ENCODE data around the gene ANKHD1. TPM values are rescaled to one million over a fixed set of nuclear protein-coding genes. Genes with fewer than 3 reads are reported as not detected.

The ANKHD1 gene
- total RNA-seq, 2 donors from 2014 or later = 69.7 to 112 TPM

GRCh38 chr5:140557136-140557805, 155.6 kb downstream of the ANKHD1 start, which contains the start of gene SRA1:
Gene SRA1, minus strand, starts transcription at chr5:140557473. Its CDS starts 21 bp downstream, at chr5:140557452.
- intact Hi-C loops (cut with DNase I) = loop anchor here (5.0 kb wide), 1 partner anchor 155 kb away; the partner anchor contains the start of gene ANKHD1
- H3K4me3 ChIP-seq = peak within 1 kb of the TSS; percentile 54 to 82
- H3K36me3 ChIP-seq = no peaks in the 10 kb centered on the region
- H3K27ac ChIP-seq = peak within 1 kb of the TSS; percentile 76 to 77
- H3K9me3 ChIP-seq = no peaks in the 10 kb centered on the region
- H3K27me3 ChIP-seq (replicated peaks; ENCODE audit: insufficient read depth) = no peaks in the 10 kb centered on the region
- DNase-seq (ENCODE audit: low spot score) = peak; percentile 92
- peaks cover 5% of the 10 kb centered on the region for H3K4me1 ChIP-seq (replicated peaks)
- TF ChIP-seq POLR2A (IDR thresholded peaks at IDR 0.05) (peak; percentile 92), POLR2AphosphoS5 (IDR thresholded peaks at IDR 0.05) (peak; percentile 99), CTCF (IDR thresholded peaks at IDR 0.05) (peak in 1 of 4 experiments; percentile 25)
- under 1% methylated on average over 29 of the region's 46 CpGs for WGBS

- 90% methylated on average over 3 of the region's 3 CpGs for WGBS
- DNase-seq (ENCODE audit: low spot score) = no peak
- no peaks in the 10 kb centered on the region for H3K27me3 ChIP-seq (replicated peaks; ENCODE audit: insufficient read depth)
- no peaks in the 10 kb centered on the region for H3K36me3 ChIP-seq
- no peaks in the 10 kb centered on the region for H3K9me3 ChIP-seq
- H3K4me1 ChIP-seq (replicated peaks) = peaks cover 5% of the 10 kb centered on the region
- intact Hi-C loops (cut with DNase I) = loop anchor here (5.0 kb wide), 1 partner anchor 156 kb away; the partner anchor contains the start of gene ANKHD1
- no peak for TF ChIP-seq CTCF (IDR thresholded peaks at IDR 0.05)
- no peak for TF ChIP-seq POLR2AphosphoS5 (IDR thresholded peaks at IDR 0.05)
- TF ChIP-seq POLR2A (IDR thresholded peaks at IDR 0.05) = no peak
- peak overlapping the region; percentile 76 to 77 for H3K27ac ChIP-seq
- no peak overlapping the region for H3K4me3 ChIP-seq
These were observed 156.3 kb downstream of the ANKHD1 start for GRCh38 chr5:140557965-140558364.

- intact Hi-C loops (cut with DNase I) = loop anchor here (5.0 kb wide), 1 partner anchor 156 kb away; the partner anchor contains the start of gene ANKHD1
- H3K36me3 ChIP-seq = no peaks in the 10 kb centered on the region
- no peak for TF ChIP-seq POLR2AphosphoS5 (IDR thresholded peaks at IDR 0.05)
- no peak for TF ChIP-seq POLR2A (IDR thresholded peaks at IDR 0.05)
- no peak for TF ChIP-seq CTCF (IDR thresholded peaks at IDR 0.05)
- DNase-seq (ENCODE audit: low spot score) = no peak
- peaks cover 5% of the 10 kb centered on the region for H3K4me1 ChIP-seq (replicated peaks)
- no peaks in the 10 kb centered on the region for H3K27me3 ChIP-seq (replicated peaks; ENCODE audit: insufficient read depth)
- H3K4me3 ChIP-seq = no peak overlapping the region
- no peaks in the 10 kb centered on the region for H3K9me3 ChIP-seq
- WGBS = 88% methylated on average over 9 of the region's 9 CpGs
- H3K27ac ChIP-seq = no peak overlapping the region
These were observed 156.9 kb downstream of the ANKHD1 start for GRCh38 chr5:140558542-140558941.

GRCh38 chr5:140560227-140560626, 158.6 kb downstream of the ANKHD1 start:
- Histone ChIP-seq H3K4me3 (no peak overlapping the region), H3K27me3 (replicated peaks; ENCODE audit: insufficient read depth) (no peaks in the 10 kb centered on the region), H3K9me3 (no peaks in the 10 kb centered on the region), H3K4me1 (replicated peaks) (peaks cover 5% of the 10 kb centered on the region), H3K36me3 (no peaks in the 10 kb centered on the region), H3K27ac (no peak overlapping the region)
- intact Hi-C loops (cut with DNase I) = loop anchor here (5.0 kb wide), 1 partner anchor 87 kb away; the partner anchor contains the start of genes IK and NDUFA2
- TF ChIP-seq POLR2AphosphoS5 (IDR thresholded peaks at IDR 0.05) (no peak), CTCF (IDR thresholded peaks at IDR 0.05) (no peak), POLR2A (IDR thresholded peaks at IDR 0.05) (no peak)
- no peak for DNase-seq (ENCODE audit: low spot score)
- 85% methylated on average over 10 of the region's 10 CpGs for WGBS

Data from prostate gland (tissue), 2 donors.